GM18858 (cell line): ENCODE data around the gene HMCN1.

Experiments used
- ATAC-seq: cut with Tn5 transposase; IDR thresholded peaks from one replicate; pipeline ENCODE4 v1.9.1; 2021; ENCODE audit not compliant: unreplicated experiment

The HMCN1 gene

GRCh38 chr1:185895208-185895900 is 161.2 kb downstream of the HMCN1 start:
- ATAC-seq = no peak

DNA sequence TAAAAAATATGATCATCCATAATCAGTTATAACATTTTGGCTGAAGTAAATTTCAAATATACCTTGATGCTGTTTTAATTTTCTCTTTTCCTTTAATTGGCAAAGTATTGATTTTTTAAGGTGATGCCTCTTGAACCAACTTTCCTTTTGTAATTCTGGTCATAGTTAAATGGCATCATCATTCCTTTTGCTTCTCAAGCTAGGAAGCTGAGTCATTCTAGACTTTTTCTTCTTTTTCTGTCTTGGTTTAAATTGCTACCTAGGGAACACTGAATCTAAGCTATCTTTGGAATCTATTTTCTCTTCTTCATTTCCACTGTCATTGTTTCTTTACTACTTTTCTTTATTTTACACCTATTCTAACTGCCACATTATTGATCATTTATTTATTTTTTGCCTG is 162.7 kb downstream of the HMCN1 start:
- no peak for ATAC-seq

GRCh38 chr1:185906186-185906585 is 172.0 kb downstream of the HMCN1 start:
- no peak for ATAC-seq

DNA sequence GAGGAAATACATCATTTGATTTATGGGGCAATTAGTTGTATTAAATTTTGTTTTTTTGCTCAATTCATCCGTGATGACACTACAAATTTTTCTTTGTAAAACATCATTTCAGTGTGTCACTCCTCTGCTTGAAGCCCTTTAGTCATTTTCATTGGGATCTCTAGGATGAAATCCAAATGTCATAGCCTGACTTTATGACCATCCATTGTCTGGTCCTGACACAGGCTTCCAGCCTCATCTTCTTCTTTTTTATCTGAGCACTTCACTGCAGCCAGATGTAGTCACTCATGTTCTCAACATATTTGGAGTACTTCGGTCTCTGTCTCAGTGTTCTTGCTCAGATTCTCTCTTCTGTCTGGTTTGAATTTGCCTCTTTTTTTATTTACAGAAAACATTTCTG is 173.1 kb downstream of the HMCN1 start:
- ATAC-seq = no peak

DNA sequence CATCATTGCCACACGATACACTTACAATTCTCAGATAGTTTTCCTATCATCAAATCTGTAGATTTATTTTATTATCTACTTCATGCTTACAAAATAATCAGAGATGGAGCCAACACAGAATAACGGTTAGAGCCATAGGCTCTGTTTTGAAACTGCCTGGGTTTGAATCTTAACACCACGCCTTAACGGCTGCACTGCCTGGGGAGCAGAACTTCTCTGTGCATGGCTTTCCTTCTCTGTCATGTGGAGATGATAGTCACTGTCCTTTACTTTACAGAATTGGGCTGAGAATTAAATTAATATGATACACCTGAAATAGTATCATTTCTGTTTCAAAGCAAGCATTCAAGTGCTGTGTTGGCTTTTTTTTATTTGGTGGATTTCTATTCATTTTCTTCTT is 177.8 kb downstream of the HMCN1 start:
- ATAC-seq = no peak

DNA sequence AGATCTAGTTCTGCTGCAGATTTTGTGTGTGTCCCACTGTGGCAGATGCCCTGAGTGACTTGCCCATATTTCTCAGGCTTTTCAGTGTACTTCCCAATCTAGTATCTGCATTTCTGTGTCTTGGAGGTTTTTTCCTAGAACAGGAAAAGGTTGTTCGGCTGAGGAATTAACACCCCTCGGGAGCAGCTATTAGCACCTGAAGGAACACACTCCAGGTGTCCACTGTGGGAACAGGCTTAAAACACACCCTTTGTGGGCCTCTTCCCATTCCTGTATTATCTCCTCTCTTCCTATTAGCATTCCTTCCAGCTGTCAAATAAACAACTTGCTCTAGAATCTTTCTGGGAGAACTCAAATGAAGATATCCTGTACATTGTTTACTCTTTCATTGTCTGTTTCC is 178.3 kb downstream of the HMCN1 start:
- no peak for ATAC-seq

DNA sequence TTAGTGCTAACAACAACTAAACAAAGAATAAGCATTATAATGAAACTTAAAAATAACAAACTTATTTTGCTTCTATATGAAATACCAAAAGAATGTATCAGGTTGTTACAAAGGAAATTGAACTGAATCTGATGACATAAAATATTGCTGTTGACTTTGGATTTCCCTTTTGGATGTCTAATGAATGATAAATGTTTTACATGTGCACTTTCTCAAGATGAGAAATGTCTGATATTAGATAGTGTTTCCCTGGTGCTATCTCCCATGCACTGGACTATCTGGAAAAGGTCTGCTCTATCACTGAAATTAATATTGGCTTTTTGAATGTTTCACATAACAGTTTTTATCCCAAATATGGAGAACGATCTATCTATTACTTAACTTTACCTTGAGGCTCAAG is 179.9 kb downstream of the HMCN1 start:
- no peak for ATAC-seq

DNA sequence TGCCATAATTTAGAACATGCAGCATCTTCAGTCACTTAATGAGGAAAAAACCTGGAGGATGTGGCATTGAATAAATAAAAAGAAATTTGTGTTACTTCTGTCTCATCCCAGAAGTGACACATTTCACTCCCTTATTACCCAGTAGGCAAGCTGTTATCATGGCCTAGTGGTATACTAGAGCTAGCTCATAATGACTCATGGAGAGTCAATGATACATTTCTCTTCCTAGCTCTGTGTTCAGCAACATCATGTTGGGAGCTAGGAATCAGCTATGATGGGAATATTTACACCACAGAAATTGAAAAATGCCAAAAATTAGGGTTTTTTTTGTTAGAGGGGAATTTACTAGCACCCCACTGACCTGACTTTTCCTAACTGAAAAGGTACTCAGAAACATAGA is 182.7 kb downstream of the HMCN1 start:
- ATAC-seq = no peak

GRCh38 chr1:185917646-185918045 is 183.5 kb downstream of the HMCN1 start:
- no peak for ATAC-seq

GRCh38 chr1:185920602-185921001 is 186.4 kb downstream of the HMCN1 start:
- no peak for ATAC-seq

DNA sequence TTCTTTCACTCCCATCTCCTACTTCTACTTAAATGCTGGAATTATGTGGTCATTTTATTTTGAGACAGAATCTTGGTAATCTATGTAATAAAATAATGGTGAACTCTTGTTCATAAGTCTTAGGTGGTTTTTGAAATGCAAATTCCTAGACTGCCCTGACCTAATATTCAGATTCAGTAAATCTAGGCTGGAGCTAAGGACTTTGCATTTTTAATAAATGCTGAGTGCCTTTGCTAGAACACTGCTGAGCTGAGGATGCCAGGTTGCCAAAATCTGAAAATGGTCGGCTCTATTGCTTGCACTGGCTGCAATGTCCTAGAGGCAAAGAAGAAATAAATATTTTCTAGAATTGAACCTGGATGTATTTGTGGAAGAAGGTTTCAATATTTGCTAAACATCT is 187.4 kb downstream of the HMCN1 start:
- no peak for ATAC-seq

GRCh38 chr1:185926588-185926987 is 192.4 kb downstream of the HMCN1 start:
- no peak for ATAC-seq

GRCh38 chr1:185929776-185930175 is 195.6 kb downstream of the HMCN1 start:
- no peak for ATAC-seq

GRCh38 chr1:185931438-185931837 is 197.2 kb downstream of the HMCN1 start:
- no peak for ATAC-seq

DNA sequence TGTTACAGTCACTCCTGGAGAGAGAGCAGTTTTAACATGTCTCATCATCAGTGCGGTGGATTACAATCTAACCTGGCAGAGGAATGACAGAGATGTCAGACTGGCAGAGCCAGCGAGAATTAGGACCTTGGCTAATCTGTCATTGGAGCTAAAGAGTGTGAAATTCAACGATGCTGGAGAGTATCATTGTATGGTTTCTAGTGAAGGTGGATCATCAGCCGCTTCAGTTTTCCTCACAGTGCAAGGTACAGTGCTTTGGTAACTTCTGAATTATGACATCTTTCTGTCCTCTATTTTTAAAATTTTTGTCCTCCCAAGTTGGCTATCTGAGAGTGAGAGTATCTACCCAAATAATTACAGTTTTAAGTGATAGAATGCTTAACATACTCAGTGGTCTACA is 199.4 kb downstream of the HMCN1 start:
- ATAC-seq = no peak

DNA sequence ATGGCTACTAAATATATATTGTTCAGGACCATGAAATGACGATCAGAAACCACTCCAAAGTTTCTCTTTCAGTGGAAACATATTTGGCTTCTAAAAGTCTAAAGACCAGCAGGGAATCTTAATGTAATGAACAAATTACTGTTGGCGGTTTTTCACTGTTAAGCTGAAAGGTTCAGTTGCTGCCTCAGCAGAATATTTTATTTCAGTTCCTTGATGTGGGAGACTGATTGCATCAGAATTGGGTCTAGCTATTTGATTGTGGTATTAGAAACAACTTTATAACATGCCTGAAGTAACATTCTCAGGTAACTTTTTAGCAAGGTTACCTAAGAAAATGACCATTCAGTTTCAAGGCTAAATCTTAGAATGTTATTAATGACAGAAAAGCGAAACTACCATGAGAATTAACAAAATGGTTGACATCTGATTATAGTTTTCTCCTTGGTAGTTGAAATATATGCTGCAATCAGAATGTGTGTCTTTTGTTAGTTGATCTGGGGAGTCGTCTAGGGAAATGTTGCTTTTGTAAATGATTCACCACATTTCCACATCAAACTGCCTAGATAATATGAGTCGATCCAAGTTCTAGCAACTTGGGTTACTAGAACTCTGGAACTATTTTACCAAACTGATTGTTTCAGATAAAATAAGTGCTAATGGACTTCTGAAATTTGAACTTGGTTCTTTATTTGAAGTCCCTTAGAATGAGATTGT is 200.4 kb downstream of the HMCN1 start:
- no peak for ATAC-seq

DNA sequence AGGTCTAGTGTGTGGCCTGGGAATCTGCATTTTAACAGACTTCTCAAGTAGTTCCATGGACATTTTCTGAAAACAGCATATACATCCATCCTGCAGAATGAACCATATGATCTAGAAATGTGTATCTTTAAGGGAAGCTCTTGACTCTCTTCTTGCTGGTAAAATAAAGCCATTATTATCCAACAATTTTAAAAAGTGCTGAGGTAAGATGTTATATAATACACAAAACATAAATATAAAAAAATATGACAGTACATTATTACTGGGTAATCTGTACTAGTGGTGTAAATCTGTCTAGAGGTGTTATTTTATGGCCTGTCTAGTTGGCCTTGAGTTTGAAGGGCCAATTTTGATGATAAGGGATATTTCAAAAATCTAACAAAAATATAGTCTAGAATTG is 201.2 kb downstream of the HMCN1 start:
- no peak for ATAC-seq

GRCh38 chr1:185936641-185937040 is 202.4 kb downstream of the HMCN1 start:
- ATAC-seq = no peak

DNA sequence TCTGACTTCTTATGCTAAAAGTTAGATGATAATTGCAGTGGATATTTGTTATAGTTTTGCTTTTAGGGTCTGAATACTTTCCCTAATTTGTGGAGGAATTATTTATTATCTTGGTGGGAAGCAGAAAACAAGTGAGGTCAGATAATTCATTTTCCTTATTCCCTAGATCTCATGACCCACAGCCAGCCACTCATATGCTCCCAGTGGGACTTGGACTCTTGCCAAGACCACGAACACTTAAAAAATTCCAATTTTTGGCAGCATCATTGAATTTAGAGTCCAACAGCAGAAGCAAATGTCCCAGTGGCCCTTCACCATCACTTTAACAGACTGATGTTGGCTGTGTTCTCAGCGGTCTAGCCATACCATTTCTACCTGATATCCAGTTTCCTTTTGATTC is 204.2 kb downstream of the HMCN1 start:
- no peak for ATAC-seq

DNA sequence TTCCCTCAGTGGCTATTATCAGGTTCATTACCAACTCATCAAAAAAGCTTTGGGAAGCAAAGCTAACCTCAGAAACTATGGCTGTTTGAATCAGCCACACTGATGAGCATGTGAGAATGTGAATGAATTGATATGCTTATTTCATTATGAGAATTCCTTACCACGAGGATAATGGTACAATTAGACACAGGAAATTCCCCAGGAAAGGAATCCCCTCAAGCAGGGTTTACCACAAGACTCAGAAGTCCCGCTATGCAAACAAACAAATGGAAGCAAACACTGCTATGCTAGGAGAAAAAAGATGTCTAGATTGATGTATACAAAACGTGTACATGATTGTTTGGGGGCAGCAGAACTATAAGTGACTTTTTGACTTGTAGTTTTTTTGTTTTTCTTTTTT is 205.0 kb downstream of the HMCN1 start:
- no peak for ATAC-seq

DNA sequence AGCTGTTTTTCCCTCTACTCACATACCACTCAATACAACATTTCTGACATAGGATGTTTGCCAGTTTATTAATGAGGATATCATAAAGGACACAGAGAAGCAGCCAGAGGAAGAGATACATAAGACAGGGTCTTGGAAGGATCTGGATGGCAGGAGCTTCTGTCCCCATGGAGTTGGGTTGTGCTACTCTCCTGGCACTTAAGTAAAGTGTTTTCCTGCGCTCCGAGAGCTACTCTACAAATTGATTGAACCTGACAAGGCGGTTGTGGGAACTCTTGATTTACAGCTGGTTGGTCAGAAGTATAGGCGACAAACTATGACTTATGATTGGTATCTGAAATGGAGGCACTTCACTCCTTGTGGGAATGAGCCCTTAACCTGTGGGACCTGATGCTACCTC is 208.8 kb downstream of the HMCN1 start:
- no peak for ATAC-seq

- no peak for ATAC-seq
Measured at GRCh38 chr1:185956881-185957280, 222.7 kb downstream of the HMCN1 start.
